ENCODE results near the gene FAM149B1. TPM values are rescaled to one million over a fixed set of nuclear protein-coding genes. Genes with fewer than 3 reads are reported as not detected.
"Not testable (repeated sequence)": the region's sequence is repeated elsewhere in the genome, so short reads cannot be mapped to it uniquely, and the experiment has no call there.

Gene FAM149B1
- total and polyA plus RNA-seq, 2 of the 13 experiments (the other 11 are each of a cell fraction or from before 2014, with no cell fraction given) = 9.3 to 16.8 TPM

- in situ Hi-C loops (cut with HindIII; ENCODE audit: extremely low pct_ligation_motif_present, low pct_unique_long_range_greater_than_20kb) = no loop called here
- intact Hi-C loops (cut with micrococcal nuclease; ENCODE audit: unreplicated experiment) = no loop called here
- H3K27me3 ChIP-seq (ENCODE audit: control insufficient read depth in 1 of 2, insufficient read depth in 2 of 2, low read length in 2 of 2) = no peaks in the 10 kb centered on the region
Measured at GRCh38 chr10:73141603-73142002, 26.3 kb upstream of the FAM149B1 start.

DNA sequence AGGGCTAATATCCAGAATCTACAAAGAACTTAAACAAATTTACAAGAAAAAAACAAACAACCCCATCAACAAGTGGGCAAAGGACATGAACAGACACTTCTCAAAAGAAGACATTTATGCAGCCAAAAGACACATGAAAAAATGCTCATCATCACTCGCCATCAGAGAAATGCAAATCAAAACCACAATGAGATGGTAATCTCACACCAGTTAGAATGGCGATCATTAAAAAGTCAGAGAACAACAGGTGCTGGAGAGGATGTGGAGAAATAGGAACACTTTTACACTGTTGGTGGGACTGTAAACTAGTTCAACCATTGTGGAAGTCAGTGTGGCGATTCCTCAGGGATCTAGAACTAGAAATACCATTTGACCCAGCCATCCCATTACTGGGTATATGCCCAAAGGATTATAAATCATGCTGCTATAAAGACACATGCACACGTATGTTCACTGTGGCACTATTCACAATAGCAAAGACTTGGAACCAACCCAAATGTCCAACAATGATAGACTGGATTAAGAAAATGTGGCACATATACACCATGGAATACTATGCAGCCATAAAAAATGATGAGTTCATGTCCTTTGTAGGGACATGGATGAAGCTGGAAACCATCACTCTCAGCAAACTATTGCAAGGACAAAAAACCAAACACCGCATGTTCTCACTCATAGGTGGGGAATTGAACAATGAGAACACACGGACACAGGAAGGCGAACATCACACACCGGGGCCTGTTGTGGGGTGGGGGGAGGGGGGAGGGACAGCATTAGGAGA lies 17.1 kb upstream of the FAM149B1 start:
- H3K36me3 ChIP-seq (replicated peaks in 1 of 2; ENCODE audit: control insufficient read depth in 1 of 2, insufficient read depth in 2 of 2, low read length in 2 of 2) = peaks cover 7 to 33% of the 10 kb centered on the region in 2 experiments
- over 99% methylated on average over 6 of the region's 8 CpGs for WGBS (ENCODE audit: low lambda C conversion rate)
- CTCF ChIA-PET (ENCODE audit: low intra/inter-chr PET ratio, low total read pairs); H2AFZ ChIP-seq (ENCODE audit: low read length); H3K27ac ChIP-seq (ENCODE audit: extremely low read length, insufficient read depth, low read length); ATAC-seq; H3K4me3 ChIP-seq (replicated peaks in 1 of 3; ENCODE audit: insufficient read depth in 1 of 3, low read depth in 2 of 3, low read length in 3 of 3); H3K27me3 ChIP-seq (ENCODE audit: control insufficient read depth in 1 of 2, insufficient read depth in 2 of 2, low read length in 2 of 2); H4K20me1 ChIP-seq (ENCODE audit: insufficient read depth, low read length); BruUV-seq (replicated peaks); FAIRE-seq; DNase-seq (ENCODE audit: low spot score); in situ Hi-C loops (cut with HindIII; ENCODE audit: extremely low pct_ligation_motif_present, low pct_unique_long_range_greater_than_20kb); H3K79me2 ChIP-seq (ENCODE audit: insufficient read depth, low read length); H3K9ac ChIP-seq (ENCODE audit: insufficient read depth, low read depth, low read length); H3K4me1 ChIP-seq (ENCODE audit: insufficient read depth, low read length); POLR2A ChIA-PET; H3K4me2 ChIP-seq (ENCODE audit: low read depth, low read length); H3K9me3 ChIP-seq (ENCODE audit: low read length); intact Hi-C loops (cut with micrococcal nuclease; ENCODE audit: unreplicated experiment): not testable (repeated sequence)

More at GRCh38 chr10:73141603-73142002, 26.3 kb upstream of the FAM149B1 start:
- Histone ChIP-seq H3K9ac (ENCODE audit: insufficient read depth, low read depth, low read length) (no peak overlapping the region), H4K20me1 (ENCODE audit: insufficient read depth, low read length) (no peaks in the 10 kb centered on the region), H3K4me2 (ENCODE audit: low read depth, low read length) (no peak overlapping the region), H3K36me3 (replicated peaks in 1 of 2; ENCODE audit: control insufficient read depth in 1 of 2, insufficient read depth in 2 of 2, low read length in 2 of 2) (peaks cover 10 to 35% of the 10 kb centered on the region in 2 experiments; a peak in 4 of 5 replicates), H3K27ac (ENCODE audit: extremely low read length, insufficient read depth, low read length) (no peak overlapping the region), H3K4me3 (replicated peaks in 1 of 3; ENCODE audit: insufficient read depth in 1 of 3, low read depth in 2 of 3, low read length in 3 of 3) (no peak overlapping the region), H3K79me2 (ENCODE audit: insufficient read depth, low read length) (no peaks in the 10 kb centered on the region), H3K4me1 (ENCODE audit: insufficient read depth, low read length) (no peaks in the 10 kb centered on the region), H3K9me3 (ENCODE audit: low read length) (no peaks in the 10 kb centered on the region), H2AFZ (ENCODE audit: low read length) (no peak overlapping the region)
- TF ChIP-seq BRF2 (CRISPR knock-in tag; IDR thresholded peaks at IDR 0.05) (no peak), TCF7 (IDR thresholded peaks at IDR 0.05; ENCODE audit: low read depth) (no peak), PAX8 (CRISPR knock-in tag; IDR thresholded peaks at IDR 0.05; ENCODE audit: borderline replicate concordance) (no peak), MAFK (conservative IDR thresholded peaks at IDR 0.05 in 1 of 2, IDR thresholded peaks at IDR 0.05 in 1 of 2; ENCODE audit: low read length in 2 of 2) (peak in 1 of 2 experiments; percentile 66; a peak in 2 of 4 replicates), TAF1 (CRISPR knock-in tag; IDR thresholded peaks at IDR 0.05) (no peak), ZNF75D (CRISPR knock-in tag; IDR thresholded peaks at IDR 0.05; ENCODE audit: borderline replicate concordance) (no peak), ZNF431 (CRISPR knock-in tag; IDR thresholded peaks at IDR 0.05; ENCODE audit: borderline replicate concordance, low read depth) (no peak), FOXA1 (IDR thresholded peaks at IDR 0.05) (no peak), FOXA1 (CRISPR knock-in tag; IDR thresholded peaks at IDR 0.05) (no peak), SIX1 (CRISPR knock-in tag; IDR thresholded peaks at IDR 0.05; ENCODE audit: borderline replicate concordance) (no peak), MAFF (IDR thresholded peaks at IDR 0.05; ENCODE audit: low read depth, low read length) (peak; percentile 48; the same call in 1 of the 2 replicates), MIER3 (CRISPR knock-in tag; IDR thresholded peaks at IDR 0.05; ENCODE audit: borderline replicate concordance) (no peak)
- BruUV-seq (replicated peaks) = no TSS peak
- DNase-seq (ENCODE audit: low spot score) (no peak), ATAC-seq (no peak), FAIRE-seq (no peak)
- ChIA-PET POLR2A (no interaction called here), CTCF (ENCODE audit: low intra/inter-chr PET ratio, low total read pairs) (no interaction called here)
- WGBS (ENCODE audit: low lambda C conversion rate) = 95% methylated on average over 3 of the region's 3 CpGs

Data from HepG2 (cell line).